CD4-positive, CD25-positive, alpha-beta regulatory T cell (primary cell): ENCODE results near the gene DOK3. TPM values are rescaled to one million over a fixed set of nuclear protein-coding genes. Genes with fewer than 3 reads are reported as not detected.

ENCODE experiments used
- ATAC-seq, 2 donors: fragments of 150-1000 bp; cut with Tn5 transposase; one replicate each; pipeline ENCODE4 v1.10.0; 2021; ENCODE audit warnings: low read depth in 2 of 2, moderate number of reproducible peaks in 2 of 2, moderate library complexity in 1 of 2
- DNase-seq, 3 donors: peaks; one replicate each; pipeline versions ENCODE4 v3.0.0 to v3.0.0-alpha.2; 2012 to 2022; ENCODE audit warnings: mixed read lengths in 1 of 3
- H3K27ac ChIP-seq: one replicate; pipeline ENCODE4 v1.7.0; 2013; ENCODE audit warnings: mild to moderate bottlenecking, low read length; ENCODE audit not compliant: insufficient read depth, poor library complexity, severe bottlenecking
- H3K27me3 ChIP-seq: one replicate; pipeline ENCODE4 v1.7.0; 2013; ENCODE audit warnings: low read length; ENCODE audit not compliant: control insufficient read depth, insufficient read depth
- H3K36me3 ChIP-seq: one replicate; pipeline ENCODE4 v1.7.0; 2013; ENCODE audit warnings: mild to moderate bottlenecking, low read length, moderate library complexity; ENCODE audit not compliant: control insufficient read depth, insufficient read depth
- H3K4me1 ChIP-seq: 2 replicates; pipeline ENCODE4 v1.7.0; 2013; ENCODE audit warnings: mild to moderate bottlenecking, low read length; ENCODE audit not compliant: insufficient read depth, control insufficient read depth, poor library complexity, severe bottlenecking
- H3K4me3 ChIP-seq: one replicate; pipeline ENCODE4 v1.7.0; 2013; ENCODE audit warnings: low read depth, mild to moderate bottlenecking, low read length, moderate library complexity
- H3K9me3 ChIP-seq, 2 experiments: 1 replicate in 1 of 2; 2 replicates in 1 of 2; pipeline ENCODE4 v1.7.0; 2013; ENCODE audit warnings: low read length in 2 of 2, mild to moderate bottlenecking in 1 of 2, moderate library complexity in 1 of 2; ENCODE audit not compliant: control insufficient read depth in 2 of 2
- H3K27ac Mint-ChIP-seq, 3 donors: one replicate each; pipeline ENCODE4 v1.8.0; 2020 to 2022; ENCODE audit warnings: mild to moderate bottlenecking in 3 of 3, mixed read lengths in 3 of 3, moderate library complexity in 2 of 3
- H3K27me3 Mint-ChIP-seq: one replicate; pipeline ENCODE4 v1.8.0; 2022; ENCODE audit warnings: mild to moderate bottlenecking, mixed read lengths
- H3K36me3 Mint-ChIP-seq: one replicate; pipeline ENCODE4 v1.8.0; 2020; ENCODE audit warnings: mixed read lengths
- H3K4me1 Mint-ChIP-seq, 4 donors: one replicate each; pipeline ENCODE4 v1.8.0; 2020 to 2022; ENCODE audit warnings: mixed read lengths in 4 of 4, mild to moderate bottlenecking in 1 of 4
- H3K4me3 Mint-ChIP-seq, 4 donors: one replicate each; pipeline ENCODE4 v1.8.0; 2020 to 2022; ENCODE audit warnings: mild to moderate bottlenecking in 4 of 4, mixed read lengths in 4 of 4, moderate library complexity in 3 of 4
- H3K9me3 Mint-ChIP-seq, 7 donors: one replicate each; pipeline ENCODE4 v1.8.0; 2020 to 2022; ENCODE audit warnings: mixed read lengths in 7 of 7, mild to moderate bottlenecking in 3 of 7, moderate library complexity in 2 of 7
- polyA plus RNA-seq, 4 donors: library from polyadenylated mRNA; unstranded; fragments of 300-500 nt; fragmentation: Illumina TruSeq; gene quantifications; one replicate each; pipeline ENCODE4 v1.2.3, GENCODE V29; 2021
- total RNA-seq: library from RNA; stranded (reverse); gene quantifications from one replicate; pipeline ENCODE4 v1.2.3, GENCODE V29; 2022

DOK3 gene
- total and polyA plus RNA-seq, 5 donors from 2014 or later: 0.13 to 1.5 (median 0.17) TPM; not detected in 2

- H3K27ac ChIP-seq: no peak overlapping the region
- no peaks in the 10 kb centered on the region for H3K27me3 Mint-ChIP-seq
- peaks cover 7 to 66% (median 35%) of the 10 kb centered on the region in 4 donors for H3K4me1 Mint-ChIP-seq
- no peak for ATAC-seq
- H3K9me3 ChIP-seq: no peaks in the 10 kb centered on the region
- peak overlapping the region; percentile 59 for H3K4me3 ChIP-seq
- peak overlapping the region in 2 of 3 donors; percentile 77 to 81 for H3K27ac Mint-ChIP-seq
- no peaks in the 10 kb centered on the region for H3K27me3 ChIP-seq
- peaks cover 0 to 3% (median 0%) of the 10 kb centered on the region in 7 donors for H3K9me3 Mint-ChIP-seq
- H3K4me3 Mint-ChIP-seq: peak overlapping the region; percentile 82 to 95 (median 85)
- H3K36me3 Mint-ChIP-seq: peaks cover 12% of the 10 kb centered on the region
- no peak for DNase-seq
- H3K36me3 ChIP-seq: peaks cover 12% of the 10 kb centered on the region
- peaks cover 28% of the 10 kb centered on the region for H3K4me1 ChIP-seq
Observed at GRCh38 chr5:177552839-177553455, 43.3 kb upstream of the DOK3 start.

DNA sequence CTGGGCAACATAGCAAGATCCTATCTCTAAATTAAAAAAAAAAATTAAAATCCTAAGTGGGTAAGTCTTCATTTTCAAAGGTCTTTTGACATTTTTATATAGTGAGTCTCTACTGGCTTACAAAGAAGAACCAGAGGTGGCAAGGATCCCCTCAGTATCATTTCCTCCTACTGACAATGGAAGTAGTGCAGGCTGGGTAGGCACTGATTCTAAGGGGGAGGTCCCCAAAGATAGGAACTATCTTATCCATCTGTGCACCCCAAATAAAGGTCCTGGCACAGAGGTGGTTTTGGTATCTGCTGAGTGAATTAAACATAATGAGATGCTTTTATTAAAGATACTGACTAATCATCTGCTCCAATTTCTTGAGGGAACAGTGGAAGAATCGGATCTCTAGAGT, 40.5 kb upstream of the DOK3 start:
- ATAC-seq: no peak
- no peaks in the 10 kb centered on the region for H3K27me3 Mint-ChIP-seq
- Histone ChIP-seq H3K4me1 (peaks cover 28% of the 10 kb centered on the region), H3K4me3 (no peak overlapping the region), H3K36me3 (peaks cover 15% of the 10 kb centered on the region), H3K9me3 (no peaks in the 10 kb centered on the region), H3K27me3 (no peaks in the 10 kb centered on the region), H3K27ac (no peak overlapping the region)
- peak overlapping the region in 2 of 4 donors; percentile 13 to 82 for H3K4me3 Mint-ChIP-seq
- H3K36me3 Mint-ChIP-seq: peaks cover 16% of the 10 kb centered on the region
- H3K4me1 Mint-ChIP-seq: peaks cover 6 to 67% (median 42%) of the 10 kb centered on the region in 4 donors
- DNase-seq: no peak
- peaks cover 0 to 3% (median 0%) of the 10 kb centered on the region in 7 donors for H3K9me3 Mint-ChIP-seq
- peak overlapping the region in 1 of 3 donors; percentile 2 for H3K27ac Mint-ChIP-seq

- Mint-ChIP-seq H3K4me3 (no peak overlapping the region), H3K27ac (peak overlapping the region in 1 of 3 donors; percentile 38), H3K4me1 (peaks cover 0 to 64% (median 43%) of the 10 kb centered on the region in 4 donors), H3K27me3 (no peaks in the 10 kb centered on the region), H3K9me3 (peaks cover 0 to 3% (median 0%) of the 10 kb centered on the region in 7 donors), H3K36me3 (peaks cover 16% of the 10 kb centered on the region)
- H3K27me3 ChIP-seq: no peaks in the 10 kb centered on the region
- ATAC-seq: no peak
- H3K4me1 ChIP-seq: peaks cover 19% of the 10 kb centered on the region
- H3K36me3 ChIP-seq: peaks cover 18% of the 10 kb centered on the region
- no peak overlapping the region for H3K4me3 ChIP-seq
- H3K9me3 ChIP-seq: no peaks in the 10 kb centered on the region
- DNase-seq: no peak
- no peak overlapping the region for H3K27ac ChIP-seq
Observed at GRCh38 chr5:177548495-177548894, 38.9 kb upstream of the DOK3 start.

DNA sequence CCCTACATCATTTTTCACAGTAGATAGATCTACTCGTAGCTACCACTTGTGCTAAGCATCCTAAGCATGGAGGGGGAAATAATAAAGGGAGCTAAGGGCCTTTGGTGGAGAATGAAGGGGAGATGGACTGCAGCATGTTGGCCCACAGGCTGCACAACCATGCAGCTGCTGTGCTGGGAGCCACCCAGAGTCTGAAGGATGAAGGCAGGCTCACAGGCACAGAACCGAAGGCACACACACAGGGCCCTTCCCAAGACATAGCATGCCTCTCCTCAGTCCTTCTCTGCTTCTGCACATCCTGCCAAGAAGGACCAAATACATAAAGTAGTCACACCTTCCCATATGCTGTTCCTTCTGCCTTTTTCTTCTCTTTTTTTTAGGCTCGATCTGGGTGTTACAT, 38.1 kb upstream of the DOK3 start:
- H3K9me3 Mint-ChIP-seq: peaks cover 0 to 3% (median 0%) of the 10 kb centered on the region in 7 donors
- Histone ChIP-seq H3K4me3 (no peak overlapping the region), H3K4me1 (peaks cover 12% of the 10 kb centered on the region), H3K36me3 (peaks cover 20% of the 10 kb centered on the region), H3K9me3 (no peaks in the 10 kb centered on the region), H3K27ac (no peak overlapping the region), H3K27me3 (no peaks in the 10 kb centered on the region)
- no peak overlapping the region for H3K4me3 Mint-ChIP-seq
- peaks cover 13% of the 10 kb centered on the region for H3K36me3 Mint-ChIP-seq
- DNase-seq (no peak), ATAC-seq (no peak)
- peaks cover 4 to 62% (median 43%) of the 10 kb centered on the region in 4 donors for H3K4me1 Mint-ChIP-seq
- H3K27me3 Mint-ChIP-seq: no peaks in the 10 kb centered on the region
- no peak overlapping the region for H3K27ac Mint-ChIP-seq

DNA sequence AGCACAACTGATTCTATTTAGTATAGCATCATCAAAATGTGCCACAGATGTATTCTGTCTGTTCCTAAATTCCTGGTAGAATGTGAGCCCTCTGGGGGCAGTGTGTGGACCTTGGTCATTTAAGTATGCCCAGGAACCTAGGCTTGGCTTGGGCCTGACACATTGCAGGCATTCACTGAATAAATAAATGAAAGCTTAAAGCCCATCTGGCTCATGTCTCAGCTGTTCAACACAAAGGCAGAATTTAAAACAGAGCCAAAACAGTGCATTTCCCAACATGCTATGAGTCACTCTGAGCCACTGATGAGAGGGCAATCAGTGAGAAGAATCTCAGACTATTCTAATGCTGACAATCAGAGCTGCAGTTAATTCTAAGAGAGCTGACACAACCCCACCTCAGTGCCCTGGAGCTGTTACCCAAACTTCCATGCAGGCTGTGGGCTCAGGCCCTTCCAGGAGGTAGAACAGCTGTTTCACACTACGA, 36.7 kb upstream of the DOK3 start:
- Mint-ChIP-seq H3K4me1 (peaks cover 9 to 56% (median 40%) of the 10 kb centered on the region in 4 donors), H3K4me3 (no peak overlapping the region), H3K9me3 (no peaks in the 10 kb centered on the region), H3K36me3 (peaks cover 13% of the 10 kb centered on the region), H3K27ac (peak overlapping the region in 1 of 3 donors; percentile 16), H3K27me3 (no peaks in the 10 kb centered on the region)
- Histone ChIP-seq H3K9me3 (no peaks in the 10 kb centered on the region), H3K27ac (no peak overlapping the region), H3K4me1 (peaks cover 3% of the 10 kb centered on the region), H3K4me3 (no peak overlapping the region), H3K27me3 (no peaks in the 10 kb centered on the region), H3K36me3 (peaks cover 24% of the 10 kb centered on the region)
- no peak for DNase-seq
- no peak for ATAC-seq

DNA sequence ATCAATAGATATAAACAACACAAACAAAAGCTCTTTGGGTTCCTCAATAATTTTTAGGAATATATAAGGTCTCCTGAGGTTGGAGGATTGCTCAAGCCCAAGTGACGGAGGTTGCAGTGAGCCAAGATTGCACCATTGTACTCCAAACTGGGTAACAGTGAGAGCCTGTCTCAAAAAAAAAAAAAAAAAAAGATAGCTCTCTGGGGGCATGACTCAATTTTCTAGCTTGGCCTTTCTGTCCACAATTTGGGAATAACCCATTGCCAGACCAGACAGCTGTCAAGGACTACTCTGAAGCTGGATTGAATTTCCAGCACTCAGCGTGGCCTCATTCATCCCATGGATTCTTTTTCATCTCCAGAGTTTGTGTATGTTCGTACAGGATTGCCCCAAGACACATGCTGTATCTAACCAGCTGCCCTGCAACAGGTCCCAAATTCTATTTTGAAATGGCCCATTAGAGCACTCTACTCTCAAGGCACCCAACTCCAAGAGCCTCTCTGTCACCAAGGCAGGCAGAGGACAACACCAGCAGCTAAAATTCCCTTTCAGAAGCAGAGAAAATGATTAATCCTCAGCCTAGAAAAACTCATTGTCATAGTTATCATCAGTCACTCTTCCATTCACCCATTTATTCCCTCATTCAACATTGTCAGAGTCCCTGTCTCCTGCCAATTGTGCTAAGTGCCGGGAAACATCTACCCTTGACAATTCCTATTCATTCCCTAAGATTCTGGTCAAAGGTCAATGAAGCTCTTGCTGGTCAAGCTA, 36.0 kb upstream of the DOK3 start:
- Histone ChIP-seq H3K27ac (no peak overlapping the region), H3K4me3 (no peak overlapping the region), H3K4me1 (peaks cover 3% of the 10 kb centered on the region), H3K9me3 (no peaks in the 10 kb centered on the region), H3K27me3 (no peaks in the 10 kb centered on the region), H3K36me3 (peaks cover 18% of the 10 kb centered on the region)
- peak overlapping the region in 1 of 3 donors; percentile 16 for H3K27ac Mint-ChIP-seq
- no peak overlapping the region for H3K4me3 Mint-ChIP-seq
- ATAC-seq (no peak), DNase-seq (no peak)
- H3K36me3 Mint-ChIP-seq: peaks cover 13% of the 10 kb centered on the region
- no peaks in the 10 kb centered on the region for H3K9me3 Mint-ChIP-seq
- no peaks in the 10 kb centered on the region for H3K27me3 Mint-ChIP-seq
- H3K4me1 Mint-ChIP-seq: peaks cover 13 to 51% (median 39%) of the 10 kb centered on the region in 4 donors

DNA sequence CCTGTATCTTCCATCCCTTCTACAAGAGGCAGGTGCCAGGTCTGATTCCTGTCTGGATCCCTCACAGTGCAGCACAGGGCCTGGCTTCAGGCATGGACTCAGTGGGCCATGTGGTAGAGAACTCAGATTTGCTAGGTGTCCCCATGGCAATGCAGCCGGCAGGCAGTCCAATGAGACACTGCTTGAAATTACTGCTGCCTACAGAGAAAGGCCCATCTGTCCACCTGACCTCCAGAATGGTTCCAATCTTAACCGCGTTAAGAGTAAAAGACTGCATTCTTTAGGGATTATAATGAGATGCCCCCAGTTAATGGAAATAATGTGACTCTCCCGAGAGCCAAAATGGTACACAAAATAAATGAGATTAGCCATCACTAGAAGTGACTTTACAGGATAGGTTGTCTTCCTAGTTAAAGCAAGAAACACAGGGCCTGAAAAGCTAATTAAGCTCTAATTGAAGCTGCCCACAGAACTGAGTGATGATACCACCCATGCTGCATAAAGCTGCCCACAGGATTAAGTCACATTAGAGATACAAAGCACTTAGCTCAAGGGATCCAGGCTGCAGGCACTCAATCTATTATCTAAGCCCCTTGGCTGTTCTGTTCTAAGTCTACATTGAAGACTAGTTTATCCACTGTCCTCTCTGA, 33.3 kb upstream of the DOK3 start:
- no peak for ATAC-seq
- no peaks in the 10 kb centered on the region for H3K4me1 ChIP-seq
- peak overlapping the region in 2 of 3 donors; percentile 43 to 58 for H3K27ac Mint-ChIP-seq

More for the DNA sequence above, 33.3 kb upstream of the DOK3 start:
- H3K27me3 ChIP-seq: no peaks in the 10 kb centered on the region
- H3K4me1 Mint-ChIP-seq: peaks cover 14 to 45% (median 30%) of the 10 kb centered on the region in 4 donors
- peaks cover 29% of the 10 kb centered on the region for H3K36me3 ChIP-seq
- DNase-seq: no peak
- H3K4me3 Mint-ChIP-seq: no peak overlapping the region
- H3K27me3 Mint-ChIP-seq: no peaks in the 10 kb centered on the region
- no peak overlapping the region for H3K4me3 ChIP-seq
- no peaks in the 10 kb centered on the region for H3K9me3 Mint-ChIP-seq
- H3K36me3 Mint-ChIP-seq: peaks cover 22% of the 10 kb centered on the region
- no peak overlapping the region for H3K27ac ChIP-seq
- no peaks in the 10 kb centered on the region for H3K9me3 ChIP-seq
